Endothelial cell (in vitro differentiated cells): ENCODE results near the gene SST. TPM values are rescaled to one million over a fixed set of nuclear protein-coding genes. Genes with fewer than 3 reads are reported as not detected.

ENCODE experiments used
- DNase-seq: peaks from one replicate; pipeline ENCODE4 v3.0.0; 2021; ENCODE audit warnings: low spot score
- H3K27ac Mint-ChIP-seq: one replicate; pipeline ENCODE4 v1.8.0; 2021; ENCODE audit warnings: mixed read lengths, inconsistent platforms; ENCODE audit not compliant: unreplicated experiment
- H3K27me3 Mint-ChIP-seq: one replicate; pipeline ENCODE4 v1.8.0; 2021; ENCODE audit warnings: mild to moderate bottlenecking, moderate library complexity, mixed read lengths, inconsistent platforms; ENCODE audit not compliant: unreplicated experiment
- H3K36me3 Mint-ChIP-seq: one replicate; pipeline ENCODE4 v1.8.0; 2021; ENCODE audit warnings: mild to moderate bottlenecking, low read depth, mixed read lengths, inconsistent platforms; ENCODE audit not compliant: unreplicated experiment
- H3K4me1 Mint-ChIP-seq: one replicate; pipeline ENCODE4 v1.8.0; 2021; ENCODE audit warnings: mild to moderate bottlenecking, mixed read lengths, inconsistent platforms; ENCODE audit not compliant: unreplicated experiment
- H3K4me3 Mint-ChIP-seq: one replicate; pipeline ENCODE4 v1.8.0; 2021; ENCODE audit warnings: mild to moderate bottlenecking, mixed read lengths, inconsistent platforms; ENCODE audit not compliant: unreplicated experiment
- H3K9me3 Mint-ChIP-seq: one replicate; pipeline ENCODE4 v1.8.0; 2021; ENCODE audit warnings: mixed read lengths, inconsistent platforms; ENCODE audit not compliant: unreplicated experiment
- long read RNA-seq: library from polyadenylated mRNA; unstranded; transcript quantifications from one replicate; pipeline ENCODE4 v2.0.0, GENCODE V29; 2020; ENCODE audit not compliant: unreplicated experiment
- total RNA-seq: library from RNA; stranded (reverse); fragmentation: NEBNext Ultra II Directional; extraction: Animal tissue kit (Norgen Biotek cat#: 25700); gene quantifications from one replicate; pipeline ENCODE4 v1.2.1, GENCODE V29; 2021; ENCODE audit not compliant: unreplicated experiment
- TF ChIP-seq, protein P1 (sequence below): fragments of 200-600 bp; sonication (generic); IDR thresholded peaks from one replicate; pipeline ENCODE4 v1.5.0; 2021; ENCODE audit warnings: antibody characterized with exemption; ENCODE audit not compliant: unreplicated experiment

SST gene
- not detected for total RNA-seq
- long read RNA-seq, result 0 reads

DNA sequence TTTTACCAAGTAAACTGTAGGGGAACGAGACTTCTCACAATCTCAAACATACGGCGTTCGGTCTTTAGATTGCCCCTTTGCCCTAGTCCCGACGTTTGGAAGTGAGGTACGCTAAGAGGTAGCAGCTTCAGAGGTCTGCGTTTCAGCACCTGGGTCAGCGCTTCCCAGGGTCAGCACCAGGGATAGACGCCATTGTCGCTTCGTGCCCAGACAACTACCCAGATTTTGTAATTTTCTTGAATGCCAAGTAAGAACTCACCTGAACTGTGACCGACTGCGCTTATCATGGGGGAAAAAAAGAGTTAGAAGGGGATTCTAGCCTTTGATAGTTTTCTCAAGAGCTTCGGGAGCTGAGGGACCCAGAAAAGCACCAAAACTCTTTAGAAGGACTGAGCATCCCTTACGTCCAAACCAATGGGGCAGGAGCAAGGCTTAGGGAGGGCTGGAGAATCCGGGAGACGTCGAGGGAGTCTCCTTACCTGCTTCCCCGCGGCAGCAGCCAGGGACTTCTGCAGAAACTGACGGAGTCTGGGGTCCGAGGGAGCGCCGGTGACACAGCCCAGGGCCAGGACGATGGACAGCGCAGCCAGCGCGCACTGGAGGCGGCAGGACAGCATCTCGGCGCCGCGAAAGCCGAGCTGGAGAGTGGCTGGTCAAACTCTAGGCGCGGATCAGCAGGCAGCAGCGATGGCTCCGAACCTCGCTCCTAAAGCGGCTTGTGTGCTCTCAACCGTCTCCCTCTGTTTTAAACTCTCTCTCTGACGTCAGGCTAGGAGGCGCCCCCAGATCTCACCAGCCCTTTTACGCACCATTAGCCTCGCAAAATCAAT is at the start of gene SST:
Gene SST, minus strand, starts transcription at position 720 of the 830 bp plus-strand sequence. Its CDS starts 103 bp downstream, at position 617.
- H3K27ac Mint-ChIP-seq, result no peak within 1 kb of the TSS

DNA sequence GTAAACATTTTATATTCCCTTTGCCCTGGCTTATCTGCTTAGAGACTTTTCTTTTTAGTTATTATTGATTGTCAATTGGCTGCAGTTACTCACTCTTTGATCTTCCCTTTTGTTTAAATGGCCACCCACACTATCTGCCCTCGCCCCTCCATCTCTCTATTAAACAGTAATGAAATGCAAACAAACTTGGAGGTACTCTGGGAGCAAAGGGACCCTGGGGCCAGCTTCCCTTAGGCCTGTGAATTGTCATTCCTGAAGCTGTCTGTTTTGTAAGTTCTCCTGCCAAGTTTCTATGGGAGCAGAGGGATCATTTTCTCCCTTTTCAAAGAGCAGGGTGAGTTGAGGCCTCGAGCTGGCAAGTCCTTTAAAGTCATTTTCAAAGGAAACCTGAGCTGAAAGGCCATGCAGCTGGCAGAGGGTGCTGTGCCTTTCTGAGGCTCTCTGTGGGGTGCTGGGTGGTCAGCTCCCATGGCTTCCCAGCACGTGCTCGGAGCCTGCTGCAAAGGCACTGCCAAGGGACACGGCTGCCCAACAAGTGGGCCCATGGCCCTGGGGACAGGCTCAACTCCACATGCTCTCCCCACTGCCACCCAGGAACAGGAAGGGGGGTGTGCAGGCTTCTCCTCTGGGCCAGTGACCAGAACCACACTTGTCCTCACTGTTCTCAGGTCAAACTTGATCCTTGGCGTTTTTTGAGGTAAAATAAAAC is 49.6 kb upstream of the SST start:
- Mint-ChIP-seq H3K4me3 (no peak overlapping the region), H3K4me1 (peaks cover 4% of the 10 kb centered on the region), H3K27ac (no peak overlapping the region), H3K9me3 (no peaks in the 10 kb centered on the region), H3K36me3 (peaks cover 5% of the 10 kb centered on the region), H3K27me3 (no peaks in the 10 kb centered on the region)
- DNase-seq, result no peak
- TF ChIP-seq, protein P1, sequence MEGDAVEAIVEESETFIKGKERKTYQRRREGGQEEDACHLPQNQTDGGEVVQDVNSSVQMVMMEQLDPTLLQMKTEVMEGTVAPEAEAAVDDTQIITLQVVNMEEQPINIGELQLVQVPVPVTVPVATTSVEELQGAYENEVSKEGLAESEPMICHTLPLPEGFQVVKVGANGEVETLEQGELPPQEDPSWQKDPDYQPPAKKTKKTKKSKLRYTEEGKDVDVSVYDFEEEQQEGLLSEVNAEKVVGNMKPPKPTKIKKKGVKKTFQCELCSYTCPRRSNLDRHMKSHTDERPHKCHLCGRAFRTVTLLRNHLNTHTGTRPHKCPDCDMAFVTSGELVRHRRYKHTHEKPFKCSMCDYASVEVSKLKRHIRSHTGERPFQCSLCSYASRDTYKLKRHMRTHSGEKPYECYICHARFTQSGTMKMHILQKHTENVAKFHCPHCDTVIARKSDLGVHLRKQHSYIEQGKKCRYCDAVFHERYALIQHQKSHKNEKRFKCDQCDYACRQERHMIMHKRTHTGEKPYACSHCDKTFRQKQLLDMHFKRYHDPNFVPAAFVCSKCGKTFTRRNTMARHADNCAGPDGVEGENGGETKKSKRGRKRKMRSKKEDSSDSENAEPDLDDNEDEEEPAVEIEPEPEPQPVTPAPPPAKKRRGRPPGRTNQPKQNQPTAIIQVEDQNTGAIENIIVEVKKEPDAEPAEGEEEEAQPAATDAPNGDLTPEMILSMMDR, result no peak

More for the DNA sequence above, at the start of gene SST:
- H3K4me1 Mint-ChIP-seq, result peaks cover 4% of the 10 kb centered on the region
- TF ChIP-seq, protein P1, result no peak
- no peaks in the 10 kb centered on the region for H3K36me3 Mint-ChIP-seq
- no peaks in the 10 kb centered on the region for H3K9me3 Mint-ChIP-seq
- peaks cover 1% of the 10 kb centered on the region for H3K27me3 Mint-ChIP-seq
- peak; percentile 76 for DNase-seq
- H3K4me3 Mint-ChIP-seq, result no peak within 1 kb of the TSS

DNA sequence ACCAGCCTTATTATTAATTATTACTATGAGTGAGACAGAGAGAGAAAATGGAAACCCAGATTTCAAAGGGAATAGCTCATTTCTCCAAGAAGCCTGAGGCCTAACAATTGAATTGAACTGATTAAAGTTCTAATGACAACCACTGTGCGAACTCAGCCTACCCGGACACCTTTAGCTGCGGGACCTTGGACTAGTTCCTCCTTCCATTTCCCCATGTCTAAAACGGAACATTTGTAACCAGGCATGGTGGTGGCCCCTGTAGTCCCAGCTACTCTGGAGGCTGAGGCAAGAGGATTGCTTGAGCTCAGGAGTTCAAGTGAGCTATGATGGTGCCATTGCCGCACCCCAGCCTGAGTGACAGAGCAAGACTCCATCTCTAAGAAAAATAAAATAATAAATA is 48.6 kb upstream of the SST start:
- Mint-ChIP-seq H3K9me3 (no peaks in the 10 kb centered on the region), H3K27me3 (no peaks in the 10 kb centered on the region), H3K4me3 (no peak overlapping the region), H3K27ac (no peak overlapping the region), H3K36me3 (no peaks in the 10 kb centered on the region), H3K4me1 (peaks cover 8% of the 10 kb centered on the region)
- TF ChIP-seq, protein P1, result no peak
- no peak for DNase-seq

DNA sequence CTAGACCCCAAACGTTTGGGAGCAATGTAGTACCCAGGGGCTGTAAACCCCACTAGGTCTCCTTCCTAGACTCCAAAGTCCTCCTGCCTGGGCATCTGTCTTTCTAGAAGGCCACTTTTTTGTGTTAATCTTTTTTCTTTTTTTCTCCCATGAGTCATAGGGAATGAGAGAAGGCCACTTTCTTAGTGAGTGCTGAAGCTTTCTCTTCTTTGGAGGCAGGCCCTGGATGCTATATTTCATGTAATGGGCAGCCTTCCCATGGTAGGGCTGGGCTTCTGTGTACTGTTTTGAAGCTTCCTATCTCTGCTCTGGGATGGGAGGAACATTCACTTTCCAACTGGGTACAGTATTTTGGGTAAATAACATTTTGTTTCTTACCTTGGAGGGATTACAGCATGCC is 47.4 kb upstream of the SST start:
- TF ChIP-seq, protein P1, result no peak
- no peak overlapping the region for H3K4me3 Mint-ChIP-seq
- H3K4me1 Mint-ChIP-seq, result peaks cover 8% of the 10 kb centered on the region
- H3K27ac Mint-ChIP-seq, result no peak overlapping the region
- no peak for DNase-seq
- H3K36me3 Mint-ChIP-seq, result no peaks in the 10 kb centered on the region
- no peaks in the 10 kb centered on the region for H3K9me3 Mint-ChIP-seq
- H3K27me3 Mint-ChIP-seq, result no peaks in the 10 kb centered on the region
